HepG2 (cell line): ENCODE results near the gene GHRHR. TPM values are rescaled to one million over a fixed set of nuclear protein-coding genes. Genes with fewer than 3 reads are reported as not detected.

Source experiments
- ATAC-seq: fragments of 200-7000 bp; cut with Tn5 transposase; 3 replicates; pipeline ENCODE4 v1.9.1; 2020; ENCODE audit warnings: mild to moderate bottlenecking, moderate library complexity
- BruUV-seq: library from RNA; stranded (reverse); fragments of 400-500 nt; replicated peaks from 2 replicates; lab custom pipeline; 2021; lab: Mats Ljungman, UMichigan
- CTCF ChIA-PET: fragments of 300-600 bp; formaldehyde crosslinking; extraction: SDS; loops from one replicate; lab custom pipeline; 2021; ENCODE audit warnings: low total read pairs, inconsistent platforms, low intra/inter-chr PET ratio; lab: Yijun Ruan, JAX
- POLR2A ChIA-PET: fragments of 350-600 bp; sonication (Branson Sonifier 250); formaldehyde crosslinking; loops from one replicate; lab custom pipeline; 2020; ENCODE audit warnings: antibody characterized with exemption, inconsistent platforms; lab: Yijun Ruan, JAX
- DNase-seq: peaks from one replicate; pipeline ENCODE4 v3.0.0-alpha.2; 2015; ENCODE audit warnings: low spot score
- FAIRE-seq: peaks from 3 replicates; lab custom pipeline; 2011; peaks lifted over from hg19 to GRCh38; lab: Jason Lieb, UNC
- H2AFZ ChIP-seq: one replicate; pipeline ENCODE4 v1.6.1; 2011; ENCODE audit warnings: low read length, inconsistent platforms
- H3K27ac ChIP-seq: fragments of 300-600 bp; 3 replicates; pipeline ENCODE4 v1.8.0; 2011; ENCODE audit warnings: mixed run types, mild to moderate bottlenecking, mixed read lengths, low read length, inconsistent platforms; ENCODE audit not compliant: insufficient read depth; ENCODE audit errors: extremely low read length
- H3K27me3 ChIP-seq, 2 experiments: fragments of 200-600 bp in 1 of 2; 2 replicates in 1 of 2; 3 replicates in 1 of 2; pipeline versions ENCODE4 v1.6.0 to v1.8.0; 2011; ENCODE audit warnings: low read length in 2 of 2, mild to moderate bottlenecking in 2 of 2, moderate library complexity in 2 of 2, inconsistent platforms in 1 of 2; ENCODE audit not compliant: insufficient read depth in 2 of 2, control insufficient read depth in 1 of 2
- H3K36me3 ChIP-seq, 2 experiments: fragments of 200-600 bp in 1 of 2; replicated peaks in 1 of 2; 2 replicates in 1 of 2; 3 replicates in 1 of 2; pipeline versions ENCODE4 v1.5.1 to v1.8.0; 2011; ENCODE audit warnings: low read length in 2 of 2, inconsistent platforms in 1 of 2; ENCODE audit not compliant: insufficient read depth in 2 of 2, control insufficient read depth in 1 of 2
- H3K4me1 ChIP-seq: 2 replicates; pipeline ENCODE4 v1.5.1; 2012; ENCODE audit warnings: low read length, inconsistent platforms; ENCODE audit not compliant: insufficient read depth
- H3K4me2 ChIP-seq: 2 replicates; pipeline ENCODE4 v1.6.0; 2011; ENCODE audit warnings: low read depth, low read length, inconsistent platforms
- H3K4me3 ChIP-seq, 3 experiments: fragments of 200-600 bp in 1 of 3; sonication (generic), shearing (Covaris generic) in 1 of 3; replicated peaks in 1 of 3; 2 replicates each; pipeline ENCODE4 v1.5.1; 2011 to 2016; ENCODE audit warnings: low read length in 3 of 3, inconsistent platforms in 2 of 3, low read depth in 2 of 3, mild to moderate bottlenecking in 2 of 3, control low read depth in 1 of 3, mixed read lengths in 1 of 3; ENCODE audit not compliant: insufficient read depth in 1 of 3
- H3K79me2 ChIP-seq: one replicate; pipeline ENCODE4 v1.6.1; 2011; ENCODE audit warnings: low read length, inconsistent platforms; ENCODE audit not compliant: insufficient read depth
- H3K9ac ChIP-seq: 2 replicates; pipeline ENCODE4 v1.6.0; 2011; ENCODE audit warnings: mild to moderate bottlenecking, low read depth, low read length, inconsistent platforms; ENCODE audit not compliant: insufficient read depth
- H3K9me3 ChIP-seq: 2 replicates; pipeline ENCODE4 v1.5.1; 2012; ENCODE audit warnings: mild to moderate bottlenecking, low read length
- H4K20me1 ChIP-seq: 2 replicates; pipeline ENCODE4 v1.6.0; 2011; ENCODE audit warnings: inconsistent platforms, mild to moderate bottlenecking, low read length, moderate library complexity; ENCODE audit not compliant: insufficient read depth
- FOXM1 ChIP-seq: sonication (generic); formaldehyde crosslinking; IDR thresholded peaks from 2 replicates; pipeline ENCODE4 v1.5.0; 2020; ENCODE audit warnings: missing genetic modification reagents
- HOXD1 ChIP-seq: sonication (generic); formaldehyde crosslinking; IDR thresholded peaks from 2 replicates; pipeline ENCODE4 v1.5.0; 2020; ENCODE audit warnings: missing genetic modification reagents
- JARID2 ChIP-seq: sonication (generic); formaldehyde crosslinking; IDR thresholded peaks from 2 replicates; pipeline ENCODE4 v1.8.1; 2023; ENCODE audit warnings: missing genetic modification reagents, inconsistent platforms; ENCODE audit not compliant: insufficient replicate concordance
- MZF1 ChIP-seq: sonication (generic); formaldehyde crosslinking; IDR thresholded peaks from 2 replicates; pipeline ENCODE4 v1.8.1; 2023; ENCODE audit warnings: mild to moderate bottlenecking, missing genetic modification reagents, borderline replicate concordance
- NFYB ChIP-seq: sonication (generic); formaldehyde crosslinking; IDR thresholded peaks from 2 replicates; pipeline ENCODE4 v1.4.0; 2020; ENCODE audit warnings: missing genetic modification reagents
- SRF ChIP-seq: IDR thresholded peaks from 2 replicates; pipeline ENCODE4 v1.6.1; 2011; ENCODE audit warnings: mild to moderate bottlenecking, low read depth, low read length, moderate library complexity
- TCF7 ChIP-seq: sonication (generic); IDR thresholded peaks from 2 replicates; pipeline ENCODE4 v1.6.1; 2016; ENCODE audit warnings: antibody characterized with exemption, low read depth
- TFAP4 ChIP-seq: sonication (generic); IDR thresholded peaks from 2 replicates; pipeline ENCODE4 v1.6.1; 2016; ENCODE audit warnings: low read depth, borderline replicate concordance
- YY1 ChIP-seq: IDR thresholded peaks from 2 replicates; pipeline ENCODE4 v1.6.1; 2011; ENCODE audit warnings: low read length, low read depth, moderate library complexity, mild to moderate bottlenecking; ENCODE audit not compliant: insufficient read depth, insufficient replicate concordance
- ZBTB8A ChIP-seq: sonication (generic); formaldehyde crosslinking; IDR thresholded peaks from 2 replicates; pipeline ENCODE4 v1.4.0; 2020; ENCODE audit warnings: mild to moderate bottlenecking, low read depth, missing genetic modification reagents, borderline replicate concordance
- ZFP90 ChIP-seq: sonication (generic); formaldehyde crosslinking; IDR thresholded peaks from 2 replicates; pipeline ENCODE4 v1.8.0; 2022; ENCODE audit warnings: missing genetic modification reagents, mild to moderate bottlenecking, inconsistent platforms, borderline replicate concordance
- ZNF431 ChIP-seq: sonication (generic); formaldehyde crosslinking; IDR thresholded peaks from 2 replicates; pipeline ENCODE4 v1.9.0; 2022; ENCODE audit warnings: missing genetic modification reagents, low read depth, mild to moderate bottlenecking, borderline replicate concordance
- ZNF720 ChIP-seq: sonication (generic); formaldehyde crosslinking; IDR thresholded peaks from 2 replicates; pipeline ENCODE4 v1.4.0; 2020; ENCODE audit warnings: missing genetic modification reagents
- ZNF766 ChIP-seq: sonication (generic); formaldehyde crosslinking; IDR thresholded peaks from 2 replicates; pipeline ENCODE4 v1.5.0; 2020; ENCODE audit warnings: missing genetic modification reagents, borderline replicate concordance
- ZNF83 ChIP-seq: sonication (generic); formaldehyde crosslinking; IDR thresholded peaks from 2 replicates; pipeline ENCODE4 v1.4.0; 2020; ENCODE audit warnings: missing genetic modification reagents, mild to moderate bottlenecking, borderline replicate concordance
- WGBS: methylation state at CpG from one replicate; pipeline ENCODE4 v1.1.6; 2017; ENCODE audit warnings: low lambda C conversion rate; 5-methylcytosine and 5-hydroxymethylcytosine counted together
- in situ Hi-C: cut with HindIII; loops from 2 replicates; pipeline ENCODE4 v1.10.0; 2017; ENCODE audit warnings: low pct_unique_long_range_greater_than_20kb; ENCODE audit not compliant: extremely low pct_ligation_motif_present
- intact Hi-C: fragments of 100-400 bp; cut with micrococcal nuclease; formaldehyde crosslinking; loops from one replicate; pipeline ENCODE4 v1.10.0; 2022; ENCODE audit not compliant: unreplicated experiment
- polyA plus RNA-seq, 8 experiments: library from polyadenylated mRNA; depleted of rRNA in 3 of 8; stranded (reverse) in 7 of 8; unstranded in 1 of 8; fragments of >200 nt; fragmentation: Illumina TruSeq in 4 of 8; extraction: Trizol in 4 of 8; gene quantifications; 2 replicates each; pipeline versions ENCODE4 v1.2.1 to v1.2.3, GENCODE V29; 2011 to 2016; ENCODE audit warnings: low read depth in 4 of 8, missing spikeins in 1 of 8, mixed read lengths in 1 of 8; ENCODE audit not compliant: insufficient read depth in 1 of 8
- total RNA-seq, 5 experiments: library from RNA; depleted of rRNA; stranded (reverse); fragments of >200 nt; fragmentation: Illumina TruSeq; extraction: Trizol; gene quantifications; 2 replicates each; pipeline ENCODE4 v1.2.3, GENCODE V29; 2016; ENCODE audit warnings: low read depth in 1 of 5
- TF ChIP-seq, protein P1 (sequence below): sonication (generic); formaldehyde crosslinking; IDR thresholded peaks from 2 replicates; pipeline ENCODE4 v1.5.0; 2020; ENCODE audit warnings: missing genetic modification reagents

Gene GHRHR
- total and polyA plus RNA-seq, 2 of the 13 experiments (the other 11 are each of a cell fraction or from before 2014, with no cell fraction given): not detected

GRCh38 chr7:31019509-31019908 lies 55.8 kb downstream of the GHRHR start (continued):
- no peak for TF ChIP-seq FOXM1

GRCh38 chr7:31020161-31020560 lies 56.4 kb downstream of the GHRHR start:
- no peak for ATAC-seq
- 0% methylated on average over 3 of the region's 3 CpGs for WGBS
- no peak overlapping the region for H2AFZ ChIP-seq
- no peak for DNase-seq
- H3K9ac ChIP-seq: no peak overlapping the region
- FAIRE-seq: no peak
- no peak overlapping the region for H3K27ac ChIP-seq
- TF ChIP-seq, protein P1, sequence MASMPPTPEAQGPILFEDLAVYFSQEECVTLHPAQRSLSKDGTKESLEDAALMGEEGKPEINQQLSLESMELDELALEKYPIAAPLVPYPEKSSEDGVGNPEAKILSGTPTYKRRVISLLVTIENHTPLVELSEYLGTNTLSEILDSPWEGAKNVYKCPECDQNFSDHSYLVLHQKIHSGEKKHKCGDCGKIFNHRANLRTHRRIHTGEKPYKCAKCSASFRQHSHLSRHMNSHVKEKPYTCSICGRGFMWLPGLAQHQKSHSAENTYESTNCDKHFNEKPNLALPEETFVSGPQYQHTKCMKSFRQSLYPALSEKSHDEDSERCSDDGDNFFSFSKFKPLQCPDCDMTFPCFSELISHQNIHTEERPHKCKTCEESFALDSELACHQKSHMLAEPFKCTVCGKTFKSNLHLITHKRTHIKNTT (CRISPR knock-in tag): no peak
- TF ChIP-seq YY1: no peak
- TF ChIP-seq NFYB (CRISPR knock-in tag): no peak
- no peak for TF ChIP-seq SRF
- TF ChIP-seq TCF7: no peak
- no peak for TF ChIP-seq ZNF720 (CRISPR knock-in tag)
- no peak for TF ChIP-seq ZNF83
- TF ChIP-seq HOXD1 (CRISPR knock-in tag): no peak
- TF ChIP-seq ZFP90: no peak
- TF ChIP-seq MZF1 (CRISPR knock-in tag): no peak
- TF ChIP-seq ZNF766: no peak
- no peak for TF ChIP-seq ZNF431 (CRISPR knock-in tag)
- TF ChIP-seq ZBTB8A (CRISPR knock-in tag): no peak
- no peak for TF ChIP-seq JARID2 (CRISPR knock-in tag)
- no peak for TF ChIP-seq TFAP4
- H3K36me3 ChIP-seq: no peaks in the 10 kb centered on the region
- in situ Hi-C loops (no loop called here), intact Hi-C loops (no loop called here)
- no peaks in the 10 kb centered on the region for H3K9me3 ChIP-seq
- POLR2A ChIA-PET: no interaction called here
- H3K4me2 ChIP-seq: no peak overlapping the region
- no peak overlapping the region for H3K4me3 ChIP-seq
- no peaks in the 10 kb centered on the region for H3K4me1 ChIP-seq
- peaks cover 0 to 2% of the 10 kb centered on the region in 2 experiments; a peak in 2 of 5 replicates for H3K27me3 ChIP-seq
- CTCF ChIA-PET: no interaction called here
- no peaks in the 10 kb centered on the region for H3K79me2 ChIP-seq
- no TSS peak for BruUV-seq
- no peaks in the 10 kb centered on the region for H4K20me1 ChIP-seq
